HG02588 (cell line): Measurements from ENCODE around the gene VKORC1L1.
"Not testable (repeated sequence)": the region's sequence is repeated elsewhere in the genome, so short reads cannot be mapped to it uniquely, and the experiment has no call there.

ENCODE experiments used
- ATAC-seq: cut with Tn5 transposase; IDR thresholded peaks from one replicate; pipeline ENCODE4 v1.9.1; 2021; ENCODE audit warnings: mild to moderate bottlenecking, moderate library complexity; ENCODE audit not compliant: unreplicated experiment

The VKORC1L1 gene

DNA sequence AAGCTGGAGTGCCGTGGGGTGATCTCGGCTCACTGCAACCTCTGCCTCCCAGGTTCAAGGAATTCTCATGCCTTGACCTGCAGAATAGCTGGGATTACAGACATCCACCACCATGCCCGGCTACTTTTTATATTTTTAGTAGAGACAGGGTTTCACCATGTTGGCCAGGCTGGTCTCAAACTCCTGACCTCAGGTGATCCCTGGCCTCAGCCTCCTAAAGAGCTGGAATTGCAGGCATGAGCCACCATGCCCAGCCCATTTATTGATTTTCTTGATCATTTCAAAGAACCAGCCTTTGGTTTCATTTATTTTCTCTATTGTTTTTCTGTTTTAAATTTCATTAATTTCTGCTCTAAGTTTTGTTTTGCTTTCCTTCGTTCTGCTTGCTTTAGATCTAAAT lies 58.8 kb downstream of the VKORC1L1 start:
- ATAC-seq: no peak

DNA sequence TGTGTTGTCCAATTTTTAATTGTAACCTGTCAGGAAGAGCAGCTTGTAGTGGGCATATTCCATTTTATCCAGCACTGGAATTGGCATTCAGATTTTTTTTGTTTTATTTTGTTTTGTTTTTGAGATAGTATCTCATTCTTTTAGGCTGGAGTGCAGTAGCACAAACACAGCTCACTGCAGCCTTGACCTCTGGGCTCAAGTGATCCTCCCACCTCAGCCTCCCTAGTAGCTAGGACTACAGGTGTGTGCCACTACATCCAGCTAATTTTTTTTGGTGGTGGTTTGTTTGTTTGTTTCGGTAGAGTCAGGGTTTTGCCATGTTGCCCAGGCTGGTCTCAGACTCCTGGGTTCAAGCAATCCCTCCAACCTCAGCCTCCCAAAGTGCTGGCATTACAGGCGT lies 64.4 kb downstream of the VKORC1L1 start:
- ATAC-seq: no peak

DNA sequence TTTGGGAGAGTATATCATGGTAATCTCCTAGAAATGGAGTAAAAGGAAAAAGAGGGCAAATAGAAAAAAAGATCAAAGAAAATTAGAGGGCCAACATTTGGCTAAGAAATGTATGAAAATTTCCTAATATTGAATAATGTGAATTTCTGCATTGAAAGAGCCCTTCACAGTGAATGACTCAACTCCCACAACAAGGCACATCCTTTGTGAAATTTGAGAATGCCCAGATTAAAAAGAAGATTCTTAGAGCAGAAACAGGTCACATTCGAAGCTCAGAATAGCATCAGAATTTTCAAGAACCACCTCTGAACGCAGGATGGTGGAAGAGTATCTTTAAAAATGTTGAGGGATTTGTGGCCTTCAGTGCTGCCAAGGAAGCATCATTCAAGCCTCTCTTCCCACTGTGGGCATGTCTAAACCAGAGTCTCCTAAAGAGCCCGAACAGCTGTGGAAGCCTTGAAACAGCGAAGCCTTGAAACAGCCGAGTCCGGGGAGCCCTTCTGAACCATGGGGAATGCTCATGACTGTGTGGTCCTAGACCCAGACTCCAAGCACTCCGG lies 65.5 kb downstream of the VKORC1L1 start:
- ATAC-seq: no peak

DNA sequence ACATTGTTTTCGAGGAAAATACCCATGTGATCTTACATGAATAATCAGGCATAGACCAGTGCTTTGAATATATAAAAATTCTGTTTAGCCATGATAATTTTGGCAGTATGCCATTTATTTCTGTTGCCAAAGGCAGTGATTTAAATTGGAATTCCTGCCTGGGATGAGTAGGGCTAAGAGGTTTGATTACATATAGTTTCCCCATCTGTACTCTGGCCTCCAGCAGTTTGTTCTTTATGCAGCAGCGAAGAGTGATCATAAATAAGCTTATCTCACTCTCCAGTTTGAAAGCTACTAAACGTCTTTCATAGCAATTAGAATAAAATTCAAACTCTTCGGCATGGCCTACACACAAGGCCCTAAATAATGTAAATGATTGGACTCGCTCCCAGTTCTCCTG lies 72.9 kb downstream of the VKORC1L1 start:
- ATAC-seq: not testable (repeated sequence)

DNA sequence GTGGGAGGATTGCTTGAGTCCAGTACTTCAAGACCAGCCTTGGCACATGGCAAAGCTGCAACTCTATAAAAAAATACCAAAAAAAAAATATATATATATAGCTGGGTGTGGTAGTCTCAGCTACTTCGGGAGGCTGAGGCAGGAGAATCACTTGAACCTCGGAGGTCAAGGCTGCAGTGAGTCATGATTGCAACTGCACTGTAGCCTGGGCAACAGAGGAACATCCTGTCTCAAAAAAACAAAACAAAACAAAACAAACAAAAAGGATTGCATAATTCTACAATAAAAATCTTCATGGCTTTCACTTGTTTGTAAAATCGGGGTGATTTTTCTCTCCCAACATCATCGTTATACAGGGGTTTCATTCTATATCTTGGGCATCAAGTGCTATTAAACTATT lies 74.0 kb downstream of the VKORC1L1 start:
- ATAC-seq: no peak

DNA sequence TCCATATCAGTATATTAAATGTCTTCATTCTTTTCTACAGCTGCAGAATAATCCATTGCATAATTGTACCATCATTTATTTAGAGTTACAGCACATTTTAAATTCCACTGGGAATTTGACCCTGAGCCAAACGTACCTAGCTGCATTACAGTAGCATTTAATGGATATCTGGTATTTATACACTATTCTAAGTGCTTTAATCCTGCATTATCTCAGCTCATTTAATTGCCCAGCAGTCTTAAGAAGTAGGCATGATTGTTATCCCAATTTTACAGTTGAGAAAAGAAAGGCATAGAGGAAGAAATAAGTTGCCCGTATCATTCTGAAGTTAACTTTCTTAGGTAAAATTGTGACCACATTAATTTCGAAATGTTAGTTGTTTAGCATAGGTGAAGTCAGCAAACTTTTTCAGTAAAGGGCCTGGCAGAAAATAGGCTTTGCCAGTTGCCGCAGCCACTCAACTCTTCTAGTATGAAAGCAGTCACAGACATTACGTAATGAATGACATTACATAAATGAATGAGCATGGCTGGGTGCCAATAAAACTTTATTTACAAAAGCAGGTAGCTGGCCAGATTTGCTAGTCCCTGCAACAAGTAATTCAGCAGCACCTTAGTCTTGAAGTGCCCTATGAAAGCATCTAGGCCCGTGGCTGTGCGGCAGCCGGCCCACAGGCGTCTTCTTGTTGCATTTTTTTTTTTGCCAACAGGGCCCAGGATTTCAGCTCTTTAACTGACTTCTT lies 79.1 kb downstream of the VKORC1L1 start:
- ATAC-seq: no peak

DNA sequence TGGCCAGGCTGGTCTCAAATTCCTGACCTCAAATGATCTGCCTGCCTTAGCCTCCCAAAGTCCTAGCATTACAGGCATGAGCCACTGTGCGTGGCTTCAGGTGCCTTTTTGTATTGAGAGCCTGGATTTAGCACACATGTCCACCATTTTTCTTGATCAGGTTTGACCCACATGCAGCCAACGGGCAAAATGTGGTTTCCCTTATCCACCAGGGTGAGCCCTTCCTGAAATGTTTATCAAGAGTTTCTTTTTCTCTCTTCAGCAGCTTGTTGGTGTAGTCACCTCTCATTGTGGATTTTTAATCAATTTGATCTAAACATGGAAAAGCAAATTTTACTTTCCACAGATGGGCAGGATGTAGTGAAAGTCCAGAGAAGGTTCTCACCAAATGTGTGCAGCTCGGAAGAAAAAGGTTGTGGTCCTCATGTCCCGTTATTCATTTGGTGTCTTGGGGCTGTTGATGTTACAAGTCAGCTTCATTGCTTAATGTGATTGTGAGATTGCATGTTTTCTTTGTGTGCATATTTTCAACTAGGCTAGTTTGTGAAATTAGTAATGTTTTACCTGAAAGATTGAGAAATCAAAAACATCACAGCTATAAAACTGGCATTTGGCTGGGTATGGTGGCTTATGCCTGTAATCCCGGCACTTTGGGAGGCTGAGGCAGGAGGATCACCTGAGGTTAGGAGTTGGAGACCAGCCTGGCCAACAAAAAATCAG lies 80.3 kb downstream of the VKORC1L1 start:
- no peak for ATAC-seq

DNA sequence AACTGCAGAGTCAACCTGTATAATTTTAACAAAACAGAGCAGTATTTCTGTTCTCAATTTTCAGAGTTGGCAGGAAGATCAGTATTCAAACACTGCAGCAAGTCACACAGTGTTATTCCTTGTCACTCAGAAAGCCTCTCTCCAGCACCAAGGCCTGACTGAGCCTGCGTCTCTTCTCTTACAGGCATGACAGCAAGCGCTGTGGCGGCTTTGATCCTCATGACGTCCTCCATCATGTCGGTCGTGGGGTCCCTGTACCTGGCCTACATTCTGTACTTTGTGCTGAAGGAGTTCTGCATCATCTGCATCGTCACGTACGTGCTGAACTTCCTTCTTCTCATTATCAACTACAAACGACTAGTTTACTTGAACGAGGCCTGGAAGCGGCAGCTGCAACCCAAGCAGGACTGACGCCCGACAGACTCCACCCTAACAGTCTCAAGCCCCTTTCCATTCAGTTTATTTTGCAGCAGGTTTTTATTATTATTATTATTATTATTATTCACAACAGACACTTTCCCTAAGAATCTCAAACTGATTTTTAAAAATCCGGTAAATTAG lies 81.1 kb downstream of the VKORC1L1 start:
- ATAC-seq: no peak

DNA sequence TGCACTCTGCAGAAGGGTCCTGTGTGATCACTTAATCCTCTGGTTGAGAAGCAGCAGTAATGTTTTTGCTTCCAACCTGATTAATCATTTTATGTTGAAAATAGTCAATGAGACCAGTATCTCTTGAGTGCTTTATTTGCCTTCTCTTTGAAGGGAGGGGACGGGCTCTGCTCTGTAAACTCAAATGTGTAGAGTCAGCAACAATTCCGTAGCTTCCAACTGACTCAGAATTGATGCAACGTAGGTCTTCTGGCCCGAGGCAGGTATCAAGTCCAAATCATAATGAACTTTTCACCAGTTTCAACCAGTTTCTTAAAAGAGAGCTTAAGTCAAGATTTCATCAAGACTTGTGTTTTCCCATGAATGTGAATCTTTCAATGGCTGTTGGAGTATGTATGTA lies 82.8 kb downstream of the VKORC1L1 start:
- ATAC-seq: no peak

DNA sequence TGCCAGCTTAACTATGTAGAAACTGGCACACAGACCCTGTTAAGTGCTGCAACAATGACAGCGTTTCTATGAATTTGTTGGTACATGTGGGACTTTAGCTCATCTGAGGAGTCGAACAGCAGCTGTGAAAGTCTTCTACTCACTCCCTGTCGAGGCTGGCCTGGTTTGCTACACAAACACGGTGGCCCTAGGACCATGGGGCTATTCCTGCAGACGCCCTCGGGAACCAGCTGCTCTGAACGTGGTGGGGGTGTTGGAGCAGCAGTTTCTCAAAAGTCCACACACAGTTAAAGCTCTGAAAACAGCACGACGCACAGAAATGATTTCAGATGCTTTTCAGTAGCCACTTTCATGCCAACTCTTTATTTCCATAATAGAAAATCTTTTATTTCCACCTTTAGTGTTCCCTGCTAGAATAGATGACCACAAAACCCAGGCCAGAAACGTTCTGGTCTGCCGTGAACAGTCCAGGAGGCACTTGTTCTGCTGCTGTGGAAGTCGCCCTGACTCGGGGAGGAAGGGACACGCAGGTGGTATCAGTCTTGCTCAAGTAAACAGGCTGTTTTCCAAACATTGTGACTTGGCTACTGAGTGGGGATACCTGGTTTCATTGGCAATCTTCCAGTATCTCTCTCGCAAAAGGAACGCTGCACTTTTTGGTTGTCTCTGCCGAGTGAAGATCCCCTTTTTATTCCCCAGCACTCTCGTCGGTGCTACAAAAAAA lies 87.6 kb downstream of the VKORC1L1 start:
- no peak for ATAC-seq

DNA sequence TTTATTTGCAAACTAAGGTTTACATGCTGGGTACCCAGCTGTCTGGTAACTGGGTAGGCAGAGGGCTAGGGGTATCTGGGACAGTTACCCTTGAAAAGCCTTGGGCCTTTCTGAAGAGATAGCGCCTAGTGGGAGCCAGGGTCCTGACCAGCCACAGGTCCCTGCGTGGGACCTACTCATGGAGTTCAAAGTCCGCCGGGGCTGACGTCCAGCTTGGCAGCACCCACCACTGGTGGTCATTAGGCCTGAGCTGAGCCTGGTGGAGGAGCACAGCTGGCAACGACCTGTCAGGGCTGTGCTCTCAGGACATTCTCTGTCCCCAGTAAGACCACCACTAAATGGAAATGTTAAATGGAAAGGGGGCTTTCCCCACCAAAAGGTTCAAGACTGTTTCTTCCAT lies 89.2 kb downstream of the VKORC1L1 start:
- ATAC-seq: no peak

DNA sequence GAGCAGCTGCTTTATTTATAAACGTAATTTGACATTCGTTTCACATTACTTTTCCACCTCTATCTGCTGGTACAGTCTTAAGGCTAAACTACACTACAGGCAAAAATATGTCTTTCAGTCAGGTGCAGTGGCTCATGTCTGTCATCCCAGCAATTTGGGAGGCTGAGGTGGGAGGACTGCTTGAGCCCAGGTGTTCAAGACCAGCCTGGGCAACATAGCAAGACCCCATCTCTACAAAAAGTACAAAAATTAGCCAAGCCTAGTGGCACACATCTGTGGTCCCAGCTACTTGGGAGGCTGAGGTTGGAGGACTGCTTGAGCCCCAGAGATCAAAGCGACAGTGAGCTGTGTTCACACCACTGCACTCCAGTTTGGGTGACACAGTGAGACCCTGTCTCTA lies 91.8 kb downstream of the VKORC1L1 start:
- ATAC-seq: not testable (repeated sequence)

DNA sequence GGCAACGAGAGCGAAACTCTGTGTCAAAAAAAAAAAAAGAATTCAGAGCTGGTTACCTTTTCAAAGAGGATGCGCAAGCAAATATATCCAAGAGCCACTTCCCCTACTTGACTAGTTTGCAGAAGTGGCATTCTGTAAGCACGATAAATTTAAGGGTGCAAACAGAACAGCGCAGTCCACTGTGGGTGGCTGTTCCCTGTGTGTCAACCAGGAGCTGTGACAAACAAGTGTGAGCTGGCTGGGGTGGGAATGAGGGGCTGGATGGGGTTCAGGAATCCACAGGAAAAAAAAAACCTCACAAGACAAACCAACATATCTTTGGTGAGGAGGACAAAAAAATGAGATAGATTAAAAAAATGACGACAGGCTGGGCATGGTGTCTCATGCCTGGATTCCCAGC lies 93.3 kb downstream of the VKORC1L1 start:
- ATAC-seq: no peak

DNA sequence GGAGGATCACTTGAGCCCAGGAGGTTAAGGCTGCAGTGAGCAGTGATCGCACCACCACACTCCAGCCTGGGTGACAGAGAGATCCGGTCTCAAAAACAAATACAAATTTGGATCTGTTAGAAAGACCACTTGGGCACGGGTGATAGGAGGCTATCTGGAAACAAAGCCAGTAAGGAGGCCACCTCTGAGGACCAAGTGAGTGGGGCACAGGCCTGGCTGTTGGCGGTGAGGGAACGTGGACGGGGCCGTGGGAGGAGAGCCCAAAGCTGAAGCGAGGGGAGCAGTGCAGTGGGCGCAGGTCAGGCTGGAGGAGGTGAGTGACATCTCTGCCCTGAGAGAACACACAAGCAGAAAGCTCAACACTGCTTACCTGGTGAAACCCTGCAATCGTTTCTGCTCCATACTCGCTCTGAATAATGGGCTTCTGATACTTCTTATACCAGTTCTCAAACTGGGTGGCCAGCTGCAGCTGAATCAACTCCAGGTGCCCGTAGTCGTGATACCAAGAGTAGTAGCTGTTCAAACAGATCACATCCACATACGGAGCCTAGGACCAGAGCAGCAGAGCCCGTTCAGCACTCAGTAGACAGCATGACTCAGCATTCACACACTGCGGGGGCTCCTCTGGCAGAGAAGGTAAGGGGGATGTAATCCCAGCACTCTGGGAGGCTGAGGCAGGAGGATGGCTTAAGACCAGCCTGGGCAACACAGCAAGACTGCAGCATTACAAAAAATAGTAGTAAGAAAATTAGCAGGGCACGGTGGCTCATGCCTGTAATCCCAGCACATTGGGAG lies 94.7 kb downstream of the VKORC1L1 start:
- ATAC-seq: no peak

DNA sequence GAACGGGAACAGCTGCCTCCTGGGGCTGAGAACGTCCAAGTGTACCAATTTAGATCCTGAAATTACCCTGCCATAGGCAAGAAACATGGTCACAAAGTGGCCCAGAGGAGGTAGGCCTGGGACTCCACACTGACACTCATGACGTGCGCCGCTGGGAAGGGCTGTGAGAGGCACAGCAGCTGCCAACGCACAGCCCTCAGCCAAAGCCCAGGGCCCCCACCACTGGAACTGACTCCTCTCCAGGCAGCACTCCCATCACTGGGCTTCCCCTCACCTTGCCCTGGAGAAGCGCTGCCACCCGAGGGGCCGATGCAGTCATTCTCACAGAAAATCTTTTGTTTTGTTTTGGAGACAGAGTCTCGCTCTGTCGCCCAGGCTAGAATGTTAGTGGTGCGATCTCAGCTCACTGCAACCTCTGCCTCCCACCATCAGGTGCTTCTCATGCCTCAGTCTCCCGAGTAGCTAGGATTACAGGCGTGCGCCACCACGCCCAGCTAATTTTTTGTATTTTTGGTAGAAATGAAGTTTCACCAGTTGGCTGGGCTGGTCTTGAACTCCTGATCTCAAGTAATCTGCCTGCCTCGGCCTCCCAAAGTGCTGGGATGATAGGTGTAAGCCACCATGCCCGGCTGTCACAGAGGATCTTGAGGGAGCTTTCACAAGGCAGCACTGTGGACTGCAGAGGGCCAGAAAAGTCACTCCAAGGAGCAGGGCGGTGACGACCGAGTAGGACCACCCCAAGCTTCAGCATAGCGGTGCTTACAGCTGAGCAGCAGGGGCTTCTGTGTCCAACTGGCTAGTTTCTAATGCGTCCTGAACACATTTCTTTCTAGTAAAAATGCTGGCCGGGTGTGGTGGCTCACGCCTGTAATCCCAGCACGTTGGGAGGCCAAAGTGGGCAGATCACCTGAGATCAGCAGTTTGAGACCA lies 95.6 kb downstream of the VKORC1L1 start:
- no peak for ATAC-seq

DNA sequence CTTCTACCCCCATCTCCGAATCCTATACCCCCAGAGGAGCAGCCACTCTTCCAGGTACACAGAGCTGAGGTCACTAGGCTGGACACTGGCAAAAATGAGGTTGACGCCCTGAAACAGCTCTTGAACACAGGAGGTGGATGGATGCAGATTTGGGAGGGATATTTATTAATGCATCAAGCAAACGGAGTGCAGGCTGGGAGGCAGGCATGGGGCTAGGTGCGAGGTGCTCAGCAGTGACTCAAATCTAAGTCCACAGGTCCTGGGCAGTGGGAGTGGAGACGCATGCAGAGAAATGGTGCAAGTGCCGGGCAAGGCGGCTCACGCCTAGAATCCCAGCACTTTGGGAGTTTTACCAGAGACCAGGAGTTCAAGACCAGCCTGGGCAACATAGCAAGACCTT lies 98.1 kb downstream of the VKORC1L1 start:
- ATAC-seq: no peak

DNA sequence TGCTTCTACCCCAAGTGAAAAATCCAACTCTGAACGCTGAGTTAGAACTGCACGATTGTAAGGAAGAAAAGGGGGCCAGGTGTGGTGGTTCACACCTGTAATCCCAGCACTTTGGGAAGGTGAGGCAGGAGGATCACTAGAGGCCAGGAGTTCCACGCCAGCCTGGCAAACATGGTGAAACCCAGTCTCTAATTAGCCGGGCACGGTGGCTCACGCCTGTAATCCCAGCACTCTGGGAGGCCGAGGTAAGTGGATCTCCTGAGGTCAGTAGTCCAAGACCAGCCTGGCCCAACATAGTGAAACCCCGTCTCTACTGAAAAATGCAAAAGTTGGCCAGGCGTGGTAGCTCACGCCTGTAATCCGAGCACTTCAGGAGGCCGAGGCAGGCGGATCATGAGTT lies 100.1 kb downstream of the VKORC1L1 start:
- ATAC-seq: no peak

DNA sequence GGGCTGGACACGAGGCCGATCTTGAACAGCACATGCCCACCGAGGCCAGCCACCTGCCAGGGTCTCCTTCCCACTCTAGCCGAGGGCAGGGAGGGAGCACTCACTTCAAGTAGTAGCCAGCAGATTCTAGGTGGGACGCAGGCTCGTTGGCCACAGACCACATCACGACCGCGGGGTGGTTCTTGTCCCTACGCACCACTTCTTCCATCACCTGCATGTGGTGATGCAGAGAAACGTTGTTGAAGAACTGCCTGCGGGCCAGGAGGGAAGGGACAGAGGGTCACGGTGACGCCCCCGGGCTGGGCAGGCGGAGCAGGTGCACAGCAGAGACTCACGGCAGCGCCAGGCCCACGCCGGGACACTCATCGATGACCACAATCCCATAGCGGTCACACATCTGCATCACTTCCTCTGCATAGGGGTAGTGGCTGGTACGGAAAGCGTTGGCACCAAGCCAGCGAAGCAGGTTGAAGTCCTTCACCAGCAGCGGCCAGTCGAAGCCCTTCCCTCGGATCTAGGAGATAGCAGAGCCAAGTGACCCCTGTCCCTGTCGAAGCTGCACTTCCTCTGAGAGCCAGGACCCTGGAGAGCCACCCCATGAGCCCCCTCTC lies 101.4 kb downstream of the VKORC1L1 start:
- no peak for ATAC-seq

DNA sequence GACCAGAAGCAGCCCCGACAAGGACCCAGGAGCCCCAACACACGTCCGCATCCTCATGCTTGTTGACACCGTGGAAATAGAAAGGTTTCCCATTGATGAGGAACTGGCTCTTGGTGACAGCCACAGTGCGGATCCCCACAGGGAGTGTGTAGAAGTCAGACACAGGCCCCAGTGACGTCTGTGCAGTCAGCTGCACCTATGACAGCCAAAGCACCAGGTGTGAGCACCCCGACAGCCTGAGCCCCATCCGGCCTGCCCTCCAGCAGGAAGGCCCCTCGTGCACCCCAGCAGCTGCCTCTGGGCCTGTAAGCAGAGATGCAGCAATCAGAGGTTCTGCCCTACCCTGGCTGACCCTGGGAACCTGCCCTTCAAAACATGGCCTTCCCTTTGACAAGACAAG lies 102.0 kb downstream of the VKORC1L1 start:
- no peak for ATAC-seq
